ENCODE results near the gene PTPRM.
A peak's percentile ranks its signal among the peaks of the same experiment; 100 is the strongest.

PTPRM gene

GRCh38 chr18:7521226-7521856, 45.8 kb upstream of the PTPRM start:
- Histone ChIP-seq H3K4me3 (ENCODE audit: low read length) (no peak overlapping the region), H3K9ac (ENCODE audit: low read length) (no peak overlapping the region), H3K27ac (ENCODE audit: low read length) (no peak overlapping the region), H3K4me1 (ENCODE audit: low read length) (no peaks in the 10 kb centered on the region), H2AFZ (ENCODE audit: low read length) (no peak overlapping the region), H4K20me1 (ENCODE audit: insufficient read depth, low read length) (no peaks in the 10 kb centered on the region), H3K36me3 (replicated peaks; ENCODE audit: insufficient read depth, low read length) (no peaks in the 10 kb centered on the region), H3K9me3 (replicated peaks; ENCODE audit: insufficient read depth, low read length) (no peaks in the 10 kb centered on the region), H3K27me3 (replicated peaks; ENCODE audit: insufficient read depth, low read length) (no peaks in the 10 kb centered on the region), H3K79me2 (ENCODE audit: low read length) (no peaks in the 10 kb centered on the region), H3F3A (ENCODE audit: insufficient read depth, low read length) (no peaks in the 10 kb centered on the region), H3K9me2 (replicated peaks; ENCODE audit: insufficient read depth, low read length) (no peaks in the 10 kb centered on the region), H3K4me2 (ENCODE audit: low read depth, low read length) (no peak overlapping the region)
- TF ChIP-seq EZH2phosphoT487 (IDR thresholded peaks at IDR 0.05; ENCODE audit: low read length) (no peak), EZH2 (optimal IDR thresholded peaks at IDR 0.05; ENCODE audit: low read depth, low read length) (no peak), CTCF (IDR thresholded peaks at IDR 0.05; ENCODE audit: low read length) (no peak)
- no peak for DNase-seq

- Histone ChIP-seq H3K36me3 (replicated peaks; ENCODE audit: insufficient read depth, low read length) (no peaks in the 10 kb centered on the region), H3K9ac (ENCODE audit: low read length) (no peak overlapping the region), H3K27me3 (replicated peaks; ENCODE audit: insufficient read depth, low read length) (no peaks in the 10 kb centered on the region), H3K27ac (ENCODE audit: low read length) (no peak overlapping the region), H3K9me2 (replicated peaks; ENCODE audit: insufficient read depth, low read length) (no peaks in the 10 kb centered on the region), H2AFZ (ENCODE audit: low read length) (no peak overlapping the region), H3K4me3 (ENCODE audit: low read length) (no peak overlapping the region), H3K9me3 (replicated peaks; ENCODE audit: insufficient read depth, low read length) (no peaks in the 10 kb centered on the region), H3F3A (ENCODE audit: insufficient read depth, low read length) (no peaks in the 10 kb centered on the region), H4K20me1 (ENCODE audit: insufficient read depth, low read length) (no peaks in the 10 kb centered on the region), H3K4me1 (ENCODE audit: low read length) (no peaks in the 10 kb centered on the region), H3K4me2 (ENCODE audit: low read depth, low read length) (no peak overlapping the region), H3K79me2 (ENCODE audit: low read length) (no peaks in the 10 kb centered on the region)
- TF ChIP-seq CTCF (IDR thresholded peaks at IDR 0.05; ENCODE audit: low read length) = no peak
- no peak for TF ChIP-seq EZH2phosphoT487 (IDR thresholded peaks at IDR 0.05; ENCODE audit: low read length)
- TF ChIP-seq EZH2 (optimal IDR thresholded peaks at IDR 0.05; ENCODE audit: low read depth, low read length) = no peak
- no peak for DNase-seq
Observed at GRCh38 chr18:7523772-7524171, 43.3 kb upstream of the PTPRM start.

GRCh38 chr18:7524786-7525185, 42.3 kb upstream of the PTPRM start:
- H3K36me3 ChIP-seq (replicated peaks; ENCODE audit: insufficient read depth, low read length) = no peaks in the 10 kb centered on the region
- peak overlapping the region; percentile 49 for H3K4me2 ChIP-seq (ENCODE audit: low read depth, low read length)
- peak overlapping the region; percentile 19; the same call in 1 of the 2 replicates for H3K4me3 ChIP-seq (ENCODE audit: low read length)
- H3K9me3 ChIP-seq (replicated peaks; ENCODE audit: insufficient read depth, low read length) = no peaks in the 10 kb centered on the region
- no peak overlapping the region for H3K9ac ChIP-seq (ENCODE audit: low read length)
- no peaks in the 10 kb centered on the region for H3F3A ChIP-seq (ENCODE audit: insufficient read depth, low read length)
- H3K27ac ChIP-seq (ENCODE audit: low read length) = no peak overlapping the region
- H4K20me1 ChIP-seq (ENCODE audit: insufficient read depth, low read length) = no peaks in the 10 kb centered on the region
- H3K27me3 ChIP-seq (replicated peaks; ENCODE audit: insufficient read depth, low read length) = no peaks in the 10 kb centered on the region
- DNase-seq = peak; percentile 26
- TF ChIP-seq EZH2 (optimal IDR thresholded peaks at IDR 0.05; ENCODE audit: low read depth, low read length) (no peak), CTCF (IDR thresholded peaks at IDR 0.05; ENCODE audit: low read length) (no peak), EZH2phosphoT487 (IDR thresholded peaks at IDR 0.05; ENCODE audit: low read length) (no peak)
- peak overlapping the region; percentile 59 for H2AFZ ChIP-seq (ENCODE audit: low read length)
- H3K4me1 ChIP-seq (ENCODE audit: low read length) = no peaks in the 10 kb centered on the region
- H3K9me2 ChIP-seq (replicated peaks; ENCODE audit: insufficient read depth, low read length) = no peaks in the 10 kb centered on the region
- H3K79me2 ChIP-seq (ENCODE audit: low read length) = no peaks in the 10 kb centered on the region
